Esophagus muscularis mucosa (tissue), 3 donors: Measurements from ENCODE around the gene MOB1B.

Source experiments
- CTCF ChIP-seq, 3 experiments: fragments of 200-600 bp in 2 of 3; fragments of 450-650 bp in 1 of 3; sonication (generic) in 2 of 3; IDR thresholded peaks; one replicate each; pipeline ENCODE4 v1.5.1; 2017 to 2019; ENCODE audit warnings: antibody characterized with exemption in 3 of 3, mild to moderate bottlenecking in 2 of 3, moderate library complexity in 1 of 3
- POLR2A ChIP-seq: fragments of 450-650 bp; IDR thresholded peaks from one replicate; pipeline ENCODE4 v1.6.1; 2017; ENCODE audit warnings: antibody characterized with exemption, moderate library complexity, mild to moderate bottlenecking, low read depth

- TF ChIP-seq POLR2A (no peak), CTCF (IDR thresholded peaks at IDR 0.05) (no peak)
Observed at GRCh38 chr4:70880739-70881138, 21.4 kb upstream of the MOB1B start.
